ENCODE data around the gene PCSK4. TPM values are rescaled to one million over a fixed set of nuclear protein-coding genes. Genes with fewer than 3 reads are reported as not detected.

The PCSK4 gene
- total RNA-seq, 1 experiment from 2014 or later: 3.9 TPM

GRCh38 chr19:1470055-1470304 is 20.2 kb downstream of the PCSK4 start:
- Histone ChIP-seq H3K79me2 (ENCODE audit: low read length) (peaks cover 26% of the 10 kb centered on the region), H3K9me3 (ENCODE audit: low read length) (no peaks in the 10 kb centered on the region), H3K4me3 (ENCODE audit: low read length) (peak overlapping the region; percentile 72), H3K4me2 (ENCODE audit: low read length) (peak overlapping the region; percentile 90), H3K27me3 (ENCODE audit: low read length) (no peaks in the 10 kb centered on the region), H4K20me1 (ENCODE audit: low read length) (no peaks in the 10 kb centered on the region), H3K9me2 (replicated peaks; ENCODE audit: low read length) (no peaks in the 10 kb centered on the region), H3F3A (ENCODE audit: low read length, unreplicated experiment) (no peaks in the 10 kb centered on the region), H3K27ac (ENCODE audit: low read length) (no peak overlapping the region), H3K4me1 (ENCODE audit: insufficient read depth, low read length) (peaks cover 18% of the 10 kb centered on the region), H3K9ac (ENCODE audit: low read length) (peak overlapping the region; percentile 31), H2AFZ (ENCODE audit: low read length) (no peak overlapping the region), H3K36me3 (ENCODE audit: low read depth, low read length) (no peaks in the 10 kb centered on the region)
- intact Hi-C loops (cut with micrococcal nuclease): no loop called here
- ATAC-seq (peak; percentile 5), DNase-seq (no peak)
- TF ChIP-seq, protein P1, sequence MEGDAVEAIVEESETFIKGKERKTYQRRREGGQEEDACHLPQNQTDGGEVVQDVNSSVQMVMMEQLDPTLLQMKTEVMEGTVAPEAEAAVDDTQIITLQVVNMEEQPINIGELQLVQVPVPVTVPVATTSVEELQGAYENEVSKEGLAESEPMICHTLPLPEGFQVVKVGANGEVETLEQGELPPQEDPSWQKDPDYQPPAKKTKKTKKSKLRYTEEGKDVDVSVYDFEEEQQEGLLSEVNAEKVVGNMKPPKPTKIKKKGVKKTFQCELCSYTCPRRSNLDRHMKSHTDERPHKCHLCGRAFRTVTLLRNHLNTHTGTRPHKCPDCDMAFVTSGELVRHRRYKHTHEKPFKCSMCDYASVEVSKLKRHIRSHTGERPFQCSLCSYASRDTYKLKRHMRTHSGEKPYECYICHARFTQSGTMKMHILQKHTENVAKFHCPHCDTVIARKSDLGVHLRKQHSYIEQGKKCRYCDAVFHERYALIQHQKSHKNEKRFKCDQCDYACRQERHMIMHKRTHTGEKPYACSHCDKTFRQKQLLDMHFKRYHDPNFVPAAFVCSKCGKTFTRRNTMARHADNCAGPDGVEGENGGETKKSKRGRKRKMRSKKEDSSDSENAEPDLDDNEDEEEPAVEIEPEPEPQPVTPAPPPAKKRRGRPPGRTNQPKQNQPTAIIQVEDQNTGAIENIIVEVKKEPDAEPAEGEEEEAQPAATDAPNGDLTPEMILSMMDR (conservative IDR thresholded peaks at IDR 0.05; ENCODE audit: low read depth, low read length): no peak
- ChIA-PET CTCF (no interaction called here), POLR2A (ENCODE audit: unreplicated experiment) (no interaction called here)
- no TSS peak for BruUV-seq (replicated peaks)

DNA sequence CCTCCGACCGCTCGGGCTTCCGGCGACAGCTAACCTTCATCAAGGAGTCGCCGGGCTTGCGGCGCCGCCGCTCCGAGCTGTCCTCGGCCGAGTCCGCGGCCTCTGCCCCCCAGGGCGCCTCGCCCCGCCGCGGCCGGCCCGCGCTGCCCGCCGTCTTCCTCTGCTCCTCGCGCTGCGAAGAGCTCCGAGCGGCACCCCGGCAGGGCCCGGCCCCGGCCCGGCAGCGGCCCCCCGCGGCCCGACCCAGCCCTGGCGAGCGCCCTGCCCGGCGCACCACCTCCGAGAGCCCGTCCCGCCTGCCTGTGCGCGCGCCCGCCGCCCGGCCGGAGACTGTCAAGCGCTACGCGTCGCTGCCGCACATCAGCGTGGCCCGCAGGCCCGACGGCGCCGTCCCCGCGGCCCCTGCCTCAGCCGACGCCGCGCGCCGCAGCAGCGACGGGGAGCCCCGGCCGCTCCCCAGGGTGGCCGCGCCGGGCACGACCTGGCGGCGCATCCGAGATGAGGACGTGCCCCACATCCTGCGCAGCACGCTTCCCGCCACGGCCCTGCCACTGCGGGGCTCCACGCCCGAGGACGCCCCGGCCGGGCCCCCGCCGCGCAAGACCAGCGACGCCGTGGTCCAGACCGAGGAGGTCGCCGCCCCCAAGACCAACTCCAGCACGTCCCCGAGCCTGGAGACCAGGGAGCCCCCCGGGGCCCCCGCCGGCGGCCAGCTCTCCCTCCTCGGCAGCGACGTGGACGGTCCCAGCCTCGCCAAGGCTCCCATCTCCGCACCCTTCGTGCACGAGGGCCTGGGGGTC is 20.7 kb downstream of the PCSK4 start:
- Histone ChIP-seq H3K9me2 (replicated peaks; ENCODE audit: low read length) (no peaks in the 10 kb centered on the region), H3K27ac (ENCODE audit: low read length) (no peak overlapping the region), H3K9ac (ENCODE audit: low read length) (peak overlapping the region; percentile 67)

GRCh38 chr19:1468821-1469254 is 21.3 kb downstream of the PCSK4 start:
- Histone ChIP-seq H3F3A (ENCODE audit: low read length, unreplicated experiment) (no peaks in the 10 kb centered on the region), H3K27ac (ENCODE audit: low read length) (no peak overlapping the region), H3K4me2 (ENCODE audit: low read length) (peak overlapping the region; percentile 88), H2AFZ (ENCODE audit: low read length) (peak overlapping the region; percentile 65), H3K4me3 (ENCODE audit: low read length) (peak overlapping the region; percentile 65), H3K9me2 (replicated peaks; ENCODE audit: low read length) (no peaks in the 10 kb centered on the region), H3K27me3 (ENCODE audit: low read length) (no peaks in the 10 kb centered on the region), H3K36me3 (ENCODE audit: low read depth, low read length) (no peaks in the 10 kb centered on the region), H3K4me1 (ENCODE audit: insufficient read depth, low read length) (peaks cover 18% of the 10 kb centered on the region), H4K20me1 (ENCODE audit: low read length) (no peaks in the 10 kb centered on the region), H3K9me3 (ENCODE audit: low read length) (no peaks in the 10 kb centered on the region), H3K9ac (ENCODE audit: low read length) (peak overlapping the region; percentile 67), H3K79me2 (ENCODE audit: low read length) (peaks cover 27% of the 10 kb centered on the region)
- ChIA-PET POLR2A (ENCODE audit: unreplicated experiment) (no interaction called here), CTCF (no interaction called here)
- no TSS peak for BruUV-seq (replicated peaks)
- intact Hi-C loops (cut with micrococcal nuclease): no loop called here
- ATAC-seq: peak; percentile 11
- no peak for TF ChIP-seq EZH2phosphoT487 (IDR thresholded peaks at IDR 0.05; ENCODE audit: borderline replicate concordance, low read length)
- TF ChIP-seq, protein P1 (conservative IDR thresholded peaks at IDR 0.05; ENCODE audit: low read depth, low read length): peak; percentile 23; the same call in 1 of the 2 replicates
- peak; percentile 32 for DNase-seq

More for the DNA sequence above, 20.7 kb downstream of the PCSK4 start:
- CTCF ChIA-PET: no interaction called here
- H3F3A ChIP-seq (ENCODE audit: low read length, unreplicated experiment): no peaks in the 10 kb centered on the region
- POLR2A ChIA-PET (ENCODE audit: unreplicated experiment): no interaction called here
- H3K9me3 ChIP-seq (ENCODE audit: low read length): no peaks in the 10 kb centered on the region
- DNase-seq (peak; percentile 45), ATAC-seq (peak; percentile 16)
- intact Hi-C loops (cut with micrococcal nuclease): no loop called here
- no peaks in the 10 kb centered on the region for H3K27me3 ChIP-seq (ENCODE audit: low read length)
- H3K4me1 ChIP-seq (ENCODE audit: insufficient read depth, low read length): peaks cover 18% of the 10 kb centered on the region
- TF ChIP-seq EZH2phosphoT487 (IDR thresholded peaks at IDR 0.05; ENCODE audit: borderline replicate concordance, low read length) (no peak), EZH2 (IDR thresholded peaks at IDR 0.05; ENCODE audit: low read length, unreplicated experiment) (no peak)
- TF ChIP-seq, protein P1 (conservative IDR thresholded peaks at IDR 0.05; ENCODE audit: low read depth, low read length): no peak
- peak overlapping the region; percentile 72 for H3K4me3 ChIP-seq (ENCODE audit: low read length)
- no peak overlapping the region for H2AFZ ChIP-seq (ENCODE audit: low read length)
- no peaks in the 10 kb centered on the region for H4K20me1 ChIP-seq (ENCODE audit: low read length)
- peaks cover 27% of the 10 kb centered on the region for H3K79me2 ChIP-seq (ENCODE audit: low read length)
- no peaks in the 10 kb centered on the region for H3K36me3 ChIP-seq (ENCODE audit: low read depth, low read length)
- BruUV-seq (replicated peaks): no TSS peak
- peak overlapping the region; percentile 90 for H3K4me2 ChIP-seq (ENCODE audit: low read length)
